Activated naive CD8-positive, alpha-beta T cell treated with anti-CD3 and anti-CD28 coated beads, Interleukin-2, amount 10 ng/mL, durations not matched to agents 7 days and 5 days (primary cell): ENCODE data around the gene PCBP3. TPM values are rescaled to one million over a fixed set of nuclear protein-coding genes. Genes with fewer than 3 reads are reported as not detected.
"Not testable (repeated sequence)": the region's sequence is repeated elsewhere in the genome, so short reads cannot be mapped to it uniquely, and the experiment has no call there.

ENCODE experiments used
- ATAC-seq: fragments of 150-1000 bp; cut with Tn5 transposase; one replicate; pipeline ENCODE4 v1.10.0; 2021; ENCODE audit warnings: low read depth, moderate library complexity
- POLR2A ChIA-PET: fragments of 350-600 bp; sonication (Branson Sonifier 250); formaldehyde crosslinking; loops from one replicate; lab custom pipeline; 2021; ENCODE audit warnings: antibody characterized with exemption; lab: Charles Lee
- DNase-seq: peaks from one replicate; pipeline ENCODE4 v3.0.0; 2021
- H3K27ac Mint-ChIP-seq: one replicate; pipeline ENCODE4 v1.8.0; 2022; ENCODE audit warnings: mild to moderate bottlenecking, mixed read lengths
- H3K27me3 Mint-ChIP-seq: one replicate; pipeline ENCODE4 v1.8.0; 2022; ENCODE audit warnings: mild to moderate bottlenecking, moderate library complexity, mixed read lengths
- H3K36me3 Mint-ChIP-seq: one replicate; pipeline ENCODE4 v1.8.0; 2021; ENCODE audit warnings: mild to moderate bottlenecking, mixed read lengths
- H3K4me1 Mint-ChIP-seq: one replicate; pipeline ENCODE4 v1.8.0; 2021; ENCODE audit warnings: mixed read lengths
- H3K4me3 Mint-ChIP-seq: one replicate; pipeline ENCODE4 v1.8.0; 2022; ENCODE audit warnings: mild to moderate bottlenecking, moderate library complexity, mixed read lengths
- H3K9me3 Mint-ChIP-seq: one replicate; pipeline ENCODE4 v1.8.0; 2021; ENCODE audit warnings: mixed read lengths
- total RNA-seq, 2 experiments: library from RNA; stranded (reverse); gene quantifications; one replicate each; pipeline ENCODE4 v1.2.3, GENCODE V29; 2021

Gene PCBP3
- total RNA-seq, 2 experiments from 2014 or later: 1.2 TPM; not detected in 1

DNA sequence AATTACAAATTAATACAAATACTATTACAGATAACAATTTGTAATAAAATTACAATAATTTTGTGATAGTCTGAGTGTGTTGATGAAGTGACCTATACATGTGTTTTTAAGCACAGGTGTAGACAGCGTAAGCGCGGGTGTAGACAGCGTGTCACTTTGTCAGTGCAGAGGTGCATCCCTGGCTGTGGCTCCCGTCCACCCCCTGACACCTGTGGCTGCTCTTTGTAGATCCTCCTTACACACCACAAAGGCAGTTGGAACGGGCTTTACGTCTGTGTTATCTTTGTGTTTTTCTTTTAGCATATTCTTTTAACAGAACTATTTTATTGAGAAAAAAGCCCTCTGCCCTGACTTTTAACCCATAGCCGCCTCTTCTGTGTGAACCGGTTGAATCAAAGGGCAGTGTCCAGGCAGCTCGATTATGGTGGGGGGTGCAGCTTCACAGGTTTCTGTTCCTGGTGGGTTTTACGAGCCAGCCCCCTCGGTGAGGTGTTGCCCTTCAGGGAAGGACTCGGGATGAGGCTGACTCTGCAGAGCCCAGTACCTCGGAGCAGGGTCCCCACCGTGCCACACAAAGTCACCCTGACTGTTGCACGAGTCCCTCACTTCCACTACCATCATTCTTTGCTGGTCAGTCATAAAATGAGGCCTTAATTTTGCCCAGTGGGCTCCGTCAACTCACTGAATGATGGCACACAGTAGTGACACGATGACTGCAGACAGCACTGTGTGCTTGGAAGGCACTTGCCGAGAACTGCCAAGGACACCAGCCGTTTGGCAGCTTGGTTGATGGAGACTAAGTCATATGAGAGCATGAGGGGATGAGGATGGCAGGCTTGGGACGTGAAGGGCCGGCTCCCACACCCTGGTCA lies 251.6 kb downstream of the PCBP3 start:
- Mint-ChIP-seq H3K27ac (no peak overlapping the region), H3K4me3 (no peak overlapping the region), H3K4me1 (peaks cover 5% of the 10 kb centered on the region), H3K27me3 (peaks cover 2% of the 10 kb centered on the region), H3K36me3 (no peaks in the 10 kb centered on the region), H3K9me3 (no peaks in the 10 kb centered on the region)
- DNase-seq: no peak
- no peak for ATAC-seq
- POLR2A ChIA-PET: no interaction called here

DNA sequence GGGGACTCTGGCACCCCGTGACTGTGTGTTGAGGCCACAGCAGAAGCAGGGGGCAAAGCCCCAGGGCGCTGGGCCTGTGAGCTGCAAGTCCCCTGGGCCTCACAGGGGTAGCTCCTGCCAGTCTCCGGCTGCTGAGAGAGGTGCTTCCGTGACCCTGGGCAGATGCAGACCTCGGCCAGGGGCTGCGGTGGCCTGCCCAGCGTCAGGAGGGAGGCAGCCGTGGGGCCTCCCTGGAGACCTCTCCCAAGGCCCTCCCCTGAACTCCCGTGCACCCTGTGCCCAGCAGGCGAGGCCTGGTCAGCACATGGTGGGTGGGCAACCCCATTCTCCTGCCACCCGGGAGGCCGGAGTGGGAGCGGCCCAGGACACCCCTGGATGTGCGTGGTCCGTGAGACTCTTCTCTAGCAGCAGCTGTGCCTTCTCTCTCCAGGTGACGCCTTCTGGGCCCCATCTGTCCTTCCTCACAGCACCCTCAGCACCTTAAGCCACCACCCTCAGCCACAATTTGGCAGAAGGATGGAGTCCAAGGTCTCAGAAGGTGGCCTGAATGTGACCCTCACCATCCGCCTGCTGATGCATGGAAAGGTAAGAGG lies 252.3 kb downstream of the PCBP3 start:
- no peaks in the 10 kb centered on the region for H3K36me3 Mint-ChIP-seq
- no peak overlapping the region for H3K27ac Mint-ChIP-seq
- no peak overlapping the region for H3K4me3 Mint-ChIP-seq
- no peak for DNase-seq
- no peaks in the 10 kb centered on the region for H3K27me3 Mint-ChIP-seq
- POLR2A ChIA-PET: no interaction called here
- ATAC-seq: no peak
- peaks cover 5% of the 10 kb centered on the region for H3K4me1 Mint-ChIP-seq
- no peaks in the 10 kb centered on the region for H3K9me3 Mint-ChIP-seq

- H3K27ac Mint-ChIP-seq, ATAC-seq, POLR2A ChIA-PET, H3K36me3 Mint-ChIP-seq, H3K4me1 Mint-ChIP-seq, DNase-seq, H3K27me3 Mint-ChIP-seq, H3K4me3 Mint-ChIP-seq, H3K9me3 Mint-ChIP-seq: not testable (repeated sequence)
These were observed 252.9 kb downstream of the PCBP3 start for GRCh38 chr21:45896431-45896830.

- H3K9me3 Mint-ChIP-seq: no peaks in the 10 kb centered on the region
- H3K4me3 Mint-ChIP-seq: no peak overlapping the region
- no peak for ATAC-seq
- no peaks in the 10 kb centered on the region for H3K4me1 Mint-ChIP-seq
- no peaks in the 10 kb centered on the region for H3K36me3 Mint-ChIP-seq
- no peak overlapping the region for H3K27ac Mint-ChIP-seq
- POLR2A ChIA-PET: no interaction called here
- no peak for DNase-seq
- no peaks in the 10 kb centered on the region for H3K27me3 Mint-ChIP-seq
These were observed 253.9 kb downstream of the PCBP3 start for GRCh38 chr21:45897191-45898027.

- Mint-ChIP-seq H3K9me3 (no peaks in the 10 kb centered on the region), H3K27me3 (no peaks in the 10 kb centered on the region), H3K4me3 (no peak overlapping the region), H3K36me3 (no peaks in the 10 kb centered on the region), H3K27ac (no peak overlapping the region), H3K4me1 (no peaks in the 10 kb centered on the region)
- POLR2A ChIA-PET: no interaction called here
- DNase-seq (no peak), ATAC-seq (no peak)
These were observed 254.5 kb downstream of the PCBP3 start for GRCh38 chr21:45898028-45898350.

GRCh38 chr21:45898781-45899180 lies 255.3 kb downstream of the PCBP3 start:
- Mint-ChIP-seq H3K36me3 (no peaks in the 10 kb centered on the region), H3K9me3 (no peaks in the 10 kb centered on the region), H3K27me3 (no peaks in the 10 kb centered on the region), H3K4me1 (no peaks in the 10 kb centered on the region), H3K27ac (no peak overlapping the region), H3K4me3 (no peak overlapping the region)
- ATAC-seq: no peak
- POLR2A ChIA-PET: no interaction called here
- no peak for DNase-seq

DNA sequence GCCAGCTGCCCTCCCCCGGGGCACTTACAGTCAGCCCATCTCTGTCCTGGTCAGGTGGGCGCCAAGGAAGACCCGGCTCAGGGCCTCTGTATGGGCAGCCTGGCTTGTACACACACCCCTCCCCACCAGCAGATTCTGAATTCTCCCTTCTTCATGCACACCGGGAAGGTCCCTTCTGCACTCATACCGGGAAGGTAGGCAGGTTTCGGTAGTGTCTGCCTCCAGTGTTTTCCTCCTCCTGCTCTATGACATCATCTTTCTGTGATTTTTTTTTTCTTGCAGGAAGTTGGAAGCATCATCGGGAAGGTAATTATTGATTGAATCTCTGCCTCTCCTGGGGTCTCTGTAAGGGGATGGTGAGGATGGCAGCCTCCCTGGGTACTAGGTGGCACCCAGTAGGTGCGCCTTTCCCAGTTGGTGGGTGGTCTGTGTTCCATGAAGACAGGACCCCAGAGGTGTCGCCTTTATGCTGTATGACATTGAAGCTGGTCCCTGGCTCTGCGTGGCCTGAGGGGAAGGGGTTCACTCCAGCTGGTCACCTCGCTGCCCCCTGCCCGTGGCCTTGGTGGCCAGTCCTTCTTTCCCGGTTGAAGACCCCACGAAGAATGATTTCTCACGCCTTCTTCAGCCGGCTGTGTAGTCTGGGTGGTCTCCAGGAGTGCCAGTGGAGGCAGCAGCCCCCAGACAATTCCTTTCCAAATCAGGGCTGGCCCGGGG lies 255.9 kb downstream of the PCBP3 start:
- Mint-ChIP-seq H3K9me3 (no peaks in the 10 kb centered on the region), H3K36me3 (no peaks in the 10 kb centered on the region), H3K4me3 (no peak overlapping the region), H3K4me1 (no peaks in the 10 kb centered on the region), H3K27me3 (no peaks in the 10 kb centered on the region), H3K27ac (no peak overlapping the region)
- ATAC-seq (no peak), DNase-seq (no peak)
- POLR2A ChIA-PET: no interaction called here

DNA sequence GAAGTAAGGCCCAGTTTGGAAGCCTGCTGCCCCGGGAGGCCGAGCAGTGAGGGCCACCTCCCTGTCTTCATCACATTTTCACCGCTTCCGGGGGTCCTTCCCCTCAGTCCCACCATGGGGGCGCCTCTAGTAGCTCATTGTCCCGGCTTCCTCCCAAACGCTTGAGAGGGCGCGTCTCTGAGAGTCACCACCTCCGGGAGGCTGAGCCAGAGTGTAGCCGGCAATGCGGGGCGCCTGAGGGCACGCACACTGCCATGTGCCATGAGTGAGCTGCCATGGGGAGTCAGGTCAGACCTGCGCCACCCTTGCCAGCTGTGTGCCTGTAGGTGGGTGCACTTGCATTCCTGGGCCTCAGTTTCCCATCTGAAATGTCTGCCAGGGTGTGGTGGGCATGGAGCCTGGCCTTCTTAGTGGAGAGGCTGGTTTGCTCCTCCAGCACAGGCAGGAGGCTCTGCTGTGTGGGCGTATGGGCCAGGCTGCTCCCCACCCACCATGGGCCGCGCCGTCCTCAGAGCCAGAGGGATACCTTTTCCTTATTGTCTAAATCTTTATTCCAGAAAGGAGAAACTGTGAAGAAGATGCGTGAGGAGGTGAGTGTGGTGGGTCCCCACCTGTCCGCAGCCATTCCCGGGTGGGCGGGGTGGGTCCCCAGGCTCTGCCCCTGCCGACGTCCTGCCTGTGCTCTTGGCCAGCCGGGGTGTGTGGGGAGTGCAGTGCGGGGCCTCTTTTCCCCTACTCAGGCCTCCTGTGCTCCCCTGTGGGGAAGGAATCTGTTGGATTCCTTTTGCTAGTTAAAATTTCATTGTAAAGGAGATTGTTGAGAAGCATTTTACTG lies 256.7 kb downstream of the PCBP3 start:
- no peaks in the 10 kb centered on the region for H3K27me3 Mint-ChIP-seq
- no peaks in the 10 kb centered on the region for H3K9me3 Mint-ChIP-seq
- H3K36me3 Mint-ChIP-seq: no peaks in the 10 kb centered on the region
- ATAC-seq (no peak), DNase-seq (no peak)
- no peak overlapping the region for H3K27ac Mint-ChIP-seq
- no peak overlapping the region for H3K4me3 Mint-ChIP-seq
- POLR2A ChIA-PET: no interaction called here
- no peaks in the 10 kb centered on the region for H3K4me1 Mint-ChIP-seq

DNA sequence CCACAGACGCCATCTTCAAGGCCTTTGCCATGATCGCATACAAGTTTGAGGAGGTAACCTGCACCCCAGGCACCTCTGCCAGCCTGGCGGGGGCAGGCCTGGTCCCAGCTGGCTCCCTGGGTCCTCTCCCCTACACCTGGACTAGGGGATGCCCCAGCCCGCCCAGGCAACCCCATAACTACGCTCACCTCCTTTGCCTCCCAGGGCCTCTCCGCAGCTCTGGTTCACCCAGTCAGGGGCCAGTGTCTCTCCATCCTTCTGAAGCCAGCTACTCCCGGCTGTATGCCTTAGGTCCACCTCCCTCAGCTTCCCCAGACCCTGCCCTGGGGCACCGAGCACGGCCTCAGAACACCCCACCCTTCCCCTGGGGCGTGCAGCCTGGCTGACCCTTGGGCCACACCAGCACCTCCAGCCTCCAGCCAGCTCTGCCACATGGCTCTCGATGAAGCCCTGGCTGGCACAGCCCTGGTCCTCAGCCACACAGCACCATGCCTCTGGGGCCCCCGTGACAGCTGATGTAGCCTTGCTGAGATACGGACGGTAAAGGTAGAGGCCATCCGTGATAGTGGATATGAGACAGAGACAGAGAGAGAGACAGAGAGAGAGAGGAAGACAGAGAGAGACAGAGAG lies 257.7 kb downstream of the PCBP3 start:
- POLR2A ChIA-PET: no interaction called here
- Mint-ChIP-seq H3K36me3 (no peaks in the 10 kb centered on the region), H3K9me3 (no peaks in the 10 kb centered on the region), H3K4me1 (no peaks in the 10 kb centered on the region), H3K27me3 (no peaks in the 10 kb centered on the region), H3K27ac (no peak overlapping the region), H3K4me3 (no peak overlapping the region)
- ATAC-seq (no peak), DNase-seq (peak; percentile 16)

- no peaks in the 10 kb centered on the region for H3K27me3 Mint-ChIP-seq
- no peaks in the 10 kb centered on the region for H3K36me3 Mint-ChIP-seq
- ATAC-seq: no peak
- POLR2A ChIA-PET: no interaction called here
- no peak overlapping the region for H3K27ac Mint-ChIP-seq
- H3K4me1 Mint-ChIP-seq: no peaks in the 10 kb centered on the region
- no peaks in the 10 kb centered on the region for H3K9me3 Mint-ChIP-seq
- H3K4me3 Mint-ChIP-seq: no peak overlapping the region
- peak; percentile 6 for DNase-seq
These were observed 258.9 kb downstream of the PCBP3 start for GRCh38 chr21:45902292-45902995.

- DNase-seq (peak; percentile 12), ATAC-seq (no peak)
- no peaks in the 10 kb centered on the region for H3K9me3 Mint-ChIP-seq
- no peak overlapping the region for H3K27ac Mint-ChIP-seq
- H3K4me3 Mint-ChIP-seq: no peak overlapping the region
- H3K4me1 Mint-ChIP-seq: no peaks in the 10 kb centered on the region
- H3K36me3 Mint-ChIP-seq: no peaks in the 10 kb centered on the region
- POLR2A ChIA-PET: no interaction called here
- no peaks in the 10 kb centered on the region for H3K27me3 Mint-ChIP-seq
These were observed 261.7 kb downstream of the PCBP3 start for GRCh38 chr21:45905196-45905595.
